ENCODE data around the gene PLCH2. TPM values are rescaled to one million over a fixed set of nuclear protein-coding genes. Genes with fewer than 3 reads are reported as not detected.

Gene PLCH2
- total and polyA plus RNA-seq, 3 experiments from 2014 or later, result 2.5 to 2.8 (median 2.5) TPM

DNA sequence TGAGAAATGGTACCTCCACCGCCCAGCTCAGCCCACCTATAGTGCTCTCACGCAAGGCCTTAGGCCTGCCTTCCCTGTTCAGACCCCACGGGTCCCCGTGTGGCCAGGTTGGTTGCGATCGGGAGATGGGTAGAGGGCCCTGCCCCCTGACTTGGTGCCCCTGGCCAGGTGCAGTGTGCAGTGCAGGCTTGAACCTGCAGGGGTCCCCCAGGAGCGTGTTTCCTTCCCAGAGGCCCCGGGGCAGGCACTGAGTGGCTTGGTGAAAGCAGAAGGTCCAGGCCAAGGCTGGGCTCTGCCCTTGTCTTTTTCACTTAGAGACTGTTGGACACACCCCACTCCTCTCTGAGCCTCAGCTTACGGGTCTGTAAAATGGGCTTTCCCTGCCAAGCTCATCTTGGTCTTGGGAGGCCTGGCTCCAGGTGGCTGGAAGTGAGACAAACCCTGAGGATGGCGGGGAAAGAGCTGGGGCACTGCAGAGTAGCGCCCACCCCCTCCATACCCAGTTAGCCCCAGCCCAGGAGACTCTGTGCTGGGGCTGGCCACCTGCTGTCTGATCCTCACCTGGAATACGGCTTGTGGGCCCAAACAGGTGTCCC lies 63.3 kb downstream of the PLCH2 start:
- ChIA-PET CTCF (interaction anchor here (1.1 to 10.9 kb wide), 2 partner anchors 9 to 13 kb away, joined by 3 to 134 read pairs; partner anchors contain the start of genes HES5 and PANK4), POLR2A (interaction anchor here (1.2 to 2.1 kb wide), 2 partner anchors 12 to 15 kb away, joined by 4 to 7 read pairs; no protein-coding TSS in a partner anchor)
- H3K27me3 ChIP-seq (ENCODE audit: insufficient read depth, low read length, poor library complexity, severe bottlenecking), result no peaks in the 10 kb centered on the region
- peaks cover 0 to 2% (median 0%) of the 10 kb centered on the region in 3 donors for H3K36me3 Mint-ChIP-seq
- no peak overlapping the region for H3K4me3 Mint-ChIP-seq
- no peak overlapping the region for H3K27ac Mint-ChIP-seq
- no peaks in the 10 kb centered on the region for H3K9me3 Mint-ChIP-seq
- H3K4me1 Mint-ChIP-seq, result peaks cover 0 to 18% (median 2%) of the 10 kb centered on the region in 3 donors
- peaks cover 29% of the 10 kb centered on the region for H3K4me1 ChIP-seq (ENCODE audit: insufficient read depth, low read length)
- no peaks in the 10 kb centered on the region for H3K36me3 ChIP-seq (ENCODE audit: insufficient read depth, low read length)
- H3K27me3 Mint-ChIP-seq, result peaks cover 3 to 7% of the 10 kb centered on the region in 2 donors
- no peak overlapping the region for H3K27ac ChIP-seq (ENCODE audit: low read depth, low read length)
- no peak for DNase-seq
- no peak overlapping the region for H3K4me3 ChIP-seq (ENCODE audit: low read length)
- H3K9me3 ChIP-seq (ENCODE audit: low read length), result no peaks in the 10 kb centered on the region

DNA sequence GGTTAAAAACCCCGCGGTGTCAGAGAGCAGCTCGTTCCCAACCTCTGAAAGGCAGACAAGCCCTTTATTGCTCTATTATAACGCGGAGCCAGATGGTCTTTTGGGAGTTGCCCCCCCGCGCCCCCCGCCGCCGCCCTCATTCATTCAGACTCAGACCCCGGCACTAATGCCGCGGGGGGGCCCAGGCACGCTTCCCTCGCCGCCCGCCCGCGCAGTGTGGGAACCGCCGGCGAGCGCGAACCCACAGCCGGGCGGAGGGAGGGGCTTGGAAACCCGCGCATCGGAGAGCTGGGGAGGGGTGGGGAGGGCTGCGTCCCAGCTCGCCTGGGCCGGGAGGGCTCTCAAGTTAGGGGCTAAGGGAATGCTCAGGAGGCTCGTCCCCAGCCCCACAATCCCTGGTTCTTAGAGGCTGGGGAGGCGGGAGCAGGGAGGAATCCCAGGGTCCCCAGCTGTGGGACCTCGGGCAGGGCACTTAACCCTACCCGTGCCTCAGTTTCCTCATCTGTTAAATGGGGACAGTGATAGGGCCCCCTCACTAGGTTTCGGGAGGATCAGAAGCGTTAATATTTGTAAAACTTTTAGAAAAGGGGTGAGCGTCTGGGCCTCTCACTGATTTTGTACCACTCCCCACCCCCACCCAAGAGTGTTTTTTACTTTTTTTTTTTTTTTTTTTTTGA lies 64.9 kb downstream of the PLCH2 start:
- H3K4me3 ChIP-seq (ENCODE audit: low read length), result no peak overlapping the region
- Mint-ChIP-seq H3K4me1 (peaks cover 0 to 29% (median 4%) of the 10 kb centered on the region in 3 donors), H3K4me3 (no peak overlapping the region), H3K27me3 (peaks cover 3% of the 10 kb centered on the region in 2 donors), H3K9me3 (no peaks in the 10 kb centered on the region), H3K36me3 (peaks cover 0 to 2% (median 0%) of the 10 kb centered on the region in 3 donors), H3K27ac (no peak overlapping the region)
- DNase-seq, result no peak
- no peaks in the 10 kb centered on the region for H3K36me3 ChIP-seq (ENCODE audit: insufficient read depth, low read length)
- CTCF ChIA-PET, result interaction anchor here (1.6 to 10.9 kb wide), 2 partner anchors 14 to 126 kb away, joined by 5 to 134 read pairs; partner anchors contain the start of genes HES5 and PANK4
- POLR2A ChIA-PET, result interaction anchor here (0.7 to 2.1 kb wide), 3 partner anchors 11 to 390 kb away, joined by 3 to 7 read pairs (median 4); partner anchors contain the start of gene HES5
- no peak overlapping the region for H3K27ac ChIP-seq (ENCODE audit: low read depth, low read length)
- H3K9me3 ChIP-seq (ENCODE audit: low read length), result no peaks in the 10 kb centered on the region
- H3K27me3 ChIP-seq (ENCODE audit: insufficient read depth, low read length, poor library complexity, severe bottlenecking), result no peaks in the 10 kb centered on the region
- H3K4me1 ChIP-seq (ENCODE audit: insufficient read depth, low read length), result peaks cover 35% of the 10 kb centered on the region

- no peak for DNase-seq
- H3K27me3 Mint-ChIP-seq, result no peaks in the 10 kb centered on the region
- Histone ChIP-seq H3K27me3 (ENCODE audit: insufficient read depth, low read length, poor library complexity, severe bottlenecking) (no peaks in the 10 kb centered on the region), H3K9me3 (ENCODE audit: low read length) (no peaks in the 10 kb centered on the region), H3K4me1 (ENCODE audit: insufficient read depth, low read length) (peaks cover 35% of the 10 kb centered on the region), H3K4me3 (ENCODE audit: low read length) (no peak overlapping the region), H3K36me3 (ENCODE audit: insufficient read depth, low read length) (no peaks in the 10 kb centered on the region), H3K27ac (ENCODE audit: low read depth, low read length) (peak overlapping the region; percentile 16)
- H3K4me1 Mint-ChIP-seq, result peaks cover 0 to 29% (median 4%) of the 10 kb centered on the region in 3 donors
- no peak overlapping the region for H3K27ac Mint-ChIP-seq
- peaks cover 0 to 2% (median 0%) of the 10 kb centered on the region in 3 donors for H3K36me3 Mint-ChIP-seq
- ChIA-PET POLR2A (interaction anchor here (0.7 to 2.1 kb wide), 2 partner anchors 18 to 391 kb away, joined by 4 to 7 read pairs; no protein-coding TSS in a partner anchor), CTCF (interaction anchor here (1.6 to 10.9 kb wide), 2 partner anchors 15 to 127 kb away, joined by 5 to 134 read pairs; partner anchors contain the start of genes HES5 and PANK4)
- H3K9me3 Mint-ChIP-seq, result no peaks in the 10 kb centered on the region
- H3K4me3 Mint-ChIP-seq, result no peak overlapping the region
These were observed 65.6 kb downstream of the PLCH2 start for GRCh38 chr1:2541619-2542245.

- Mint-ChIP-seq H3K4me3 (no peak overlapping the region), H3K27me3 (no peaks in the 10 kb centered on the region), H3K27ac (peak overlapping the region in 2 of 8 donors; percentile 52 to 57), H3K4me1 (peaks cover 0 to 33% (median 5%) of the 10 kb centered on the region in 3 donors), H3K9me3 (no peaks in the 10 kb centered on the region), H3K36me3 (peaks cover 0 to 2% (median 0%) of the 10 kb centered on the region in 3 donors)
- Histone ChIP-seq H3K27ac (ENCODE audit: low read depth, low read length) (peak overlapping the region; percentile 16), H3K4me1 (ENCODE audit: insufficient read depth, low read length) (peaks cover 35% of the 10 kb centered on the region), H3K27me3 (ENCODE audit: insufficient read depth, low read length, poor library complexity, severe bottlenecking) (no peaks in the 10 kb centered on the region), H3K4me3 (ENCODE audit: low read length) (no peak overlapping the region), H3K36me3 (ENCODE audit: insufficient read depth, low read length) (no peaks in the 10 kb centered on the region), H3K9me3 (ENCODE audit: low read length) (no peaks in the 10 kb centered on the region)
- CTCF ChIA-PET, result interaction anchor here (1.6 to 10.9 kb wide), 2 partner anchors 16 to 127 kb away, joined by 5 to 134 read pairs; partner anchors contain the start of genes HES5 and PANK4
- no peak for DNase-seq
- POLR2A ChIA-PET, result no interaction called here
These were observed 66.3 kb downstream of the PLCH2 start for GRCh38 chr1:2542246-2542915.

GRCh38 chr1:2543543-2544092 lies 67.5 kb downstream of the PLCH2 start:
- Histone ChIP-seq H3K4me3 (ENCODE audit: low read length) (no peak overlapping the region), H3K36me3 (ENCODE audit: insufficient read depth, low read length) (no peaks in the 10 kb centered on the region), H3K9me3 (ENCODE audit: low read length) (no peaks in the 10 kb centered on the region), H3K27me3 (ENCODE audit: insufficient read depth, low read length, poor library complexity, severe bottlenecking) (no peaks in the 10 kb centered on the region), H3K27ac (ENCODE audit: low read depth, low read length) (peak overlapping the region; percentile 70), H3K4me1 (ENCODE audit: insufficient read depth, low read length) (peaks cover 46% of the 10 kb centered on the region)
- no peak overlapping the region for H3K4me3 Mint-ChIP-seq
- H3K9me3 Mint-ChIP-seq, result no peaks in the 10 kb centered on the region
- H3K27me3 Mint-ChIP-seq, result no peaks in the 10 kb centered on the region
- POLR2A ChIA-PET, result interaction anchor here (1.3 to 1.5 kb wide), 2 partner anchors 17 to 19 kb away, joined by 3 to 6 read pairs; partner anchors contain the start of gene PANK4
- peak; percentile 29 to 73 (median 44) for DNase-seq
- CTCF ChIA-PET, result interaction anchor here (10.9 kb wide), 1 partner anchor 17 kb away, joined by 134 read pairs; the partner anchor contains the start of genes HES5 and PANK4
- H3K27ac Mint-ChIP-seq, result no peak overlapping the region
- H3K36me3 Mint-ChIP-seq, result peaks cover 0 to 2% (median 0%) of the 10 kb centered on the region in 3 donors
- peaks cover 8 to 41% (median 11%) of the 10 kb centered on the region in 3 donors for H3K4me1 Mint-ChIP-seq

GRCh38 chr1:2544093-2544874 lies 68.2 kb downstream of the PLCH2 start:
- Histone ChIP-seq H3K27me3 (ENCODE audit: insufficient read depth, low read length, poor library complexity, severe bottlenecking) (no peaks in the 10 kb centered on the region), H3K27ac (ENCODE audit: low read depth, low read length) (peak overlapping the region; percentile 70), H3K9me3 (ENCODE audit: low read length) (no peaks in the 10 kb centered on the region), H3K4me1 (ENCODE audit: insufficient read depth, low read length) (peaks cover 52% of the 10 kb centered on the region), H3K36me3 (ENCODE audit: insufficient read depth, low read length) (no peaks in the 10 kb centered on the region), H3K4me3 (ENCODE audit: low read length) (no peak overlapping the region)
- no peaks in the 10 kb centered on the region for H3K27me3 Mint-ChIP-seq
- H3K9me3 Mint-ChIP-seq, result no peaks in the 10 kb centered on the region
- DNase-seq, result no peak
- POLR2A ChIA-PET, result interaction anchor here (1.3 to 1.8 kb wide), 3 partner anchors 13 to 20 kb away, joined by 3 to 6 read pairs (median 4); partner anchors contain the start of gene PANK4
- peaks cover 13 to 48% (median 15%) of the 10 kb centered on the region in 3 donors for H3K4me1 Mint-ChIP-seq
- H3K36me3 Mint-ChIP-seq, result peaks cover 0 to 2% (median 0%) of the 10 kb centered on the region in 3 donors
- H3K4me3 Mint-ChIP-seq, result peak overlapping the region in 1 of 7 donors; percentile 36
- peak overlapping the region in 5 of 8 donors; percentile 12 to 97 (median 27) for H3K27ac Mint-ChIP-seq
- CTCF ChIA-PET, result interaction anchor here (10.9 kb wide), 1 partner anchor 18 kb away, joined by 134 read pairs; the partner anchor contains the start of genes HES5 and PANK4
